IMR-90 (cell line): ENCODE measurements around the gene TNS3. TPM values are rescaled to one million over a fixed set of nuclear protein-coding genes. Genes with fewer than 3 reads are reported as not detected.

ENCODE experiments used
- ATAC-seq: fragments of 200-7000 bp; cut with Tn5 transposase; 2 replicates; pipeline ENCODE4 v1.9.1; 2020; ENCODE audit warnings: low read depth, mild to moderate bottlenecking, moderate library complexity
- BruUV-seq: library from RNA; stranded (reverse); fragments of 400-500 nt; replicated peaks from 2 replicates; lab custom pipeline; 2021; lab: Mats Ljungman, UMichigan
- CTCF ChIA-PET: fragments of 300-600 bp; formaldehyde crosslinking; extraction: SDS; loops from one replicate; lab custom pipeline; 2021; ENCODE audit warnings: antibody characterized with exemption; lab: Yijun Ruan, JAX
- POLR2A ChIA-PET: fragments of 300-600 bp; sonication (Branson Sonifier 250); formaldehyde crosslinking; loops from one replicate; lab custom pipeline; 2022; ENCODE audit warnings: antibody characterized with exemption; ENCODE audit not compliant: unreplicated experiment; lab: Charles Lee
- DNase-seq: peaks from one replicate; pipeline ENCODE4 v3.0.0; 2013
- H2AFZ ChIP-seq: replicated peaks from 2 replicates; pipeline ENCODE3; 2013; ENCODE audit warnings: low read length, mild to moderate bottlenecking; ENCODE audit not compliant: poor library complexity
- H2AK5ac ChIP-seq: 2 replicates; pipeline ENCODE4 v1.6.1; 2013; ENCODE audit warnings: low read depth, low read length, inconsistent platforms
- H2AK9ac ChIP-seq: replicated peaks from 2 replicates; pipeline ENCODE3; 2013; ENCODE audit warnings: mild to moderate bottlenecking, low read depth, low read length, moderate library complexity; ENCODE audit not compliant: poor library complexity
- H2BK120ac ChIP-seq: 2 replicates; pipeline ENCODE4 v1.6.1; 2013; ENCODE audit warnings: low read depth, low read length, inconsistent platforms
- H2BK15ac ChIP-seq: 3 replicates; pipeline ENCODE4 v1.6.1; 2013; ENCODE audit warnings: low read depth, low read length, inconsistent platforms
- H2BK20ac ChIP-seq: 2 replicates; pipeline ENCODE4 v1.6.1; 2013; ENCODE audit warnings: low read depth, mild to moderate bottlenecking, inconsistent platforms, low read length, moderate library complexity
- H2BK5ac ChIP-seq: 2 replicates; pipeline ENCODE4 v1.6.1; 2013; ENCODE audit warnings: mild to moderate bottlenecking, low read depth, low read length, inconsistent platforms; ENCODE audit not compliant: poor library complexity, severe bottlenecking
- H3K14ac ChIP-seq: replicated peaks from 2 replicates; pipeline ENCODE4 v1.6.1; 2013; ENCODE audit warnings: low read depth, low read length, inconsistent platforms
- H3K18ac ChIP-seq: 2 replicates; pipeline ENCODE4 v1.6.1; 2013; ENCODE audit warnings: low read depth, low read length, control low read depth
- H3K23ac ChIP-seq: 2 replicates; pipeline ENCODE4 v1.6.1; 2013; ENCODE audit warnings: low read depth, low read length, inconsistent platforms
- H3K27ac ChIP-seq: 2 replicates; pipeline ENCODE4 v1.5.1; 2013; ENCODE audit warnings: mild to moderate bottlenecking, control low read depth, low read length; ENCODE audit not compliant: insufficient read depth
- H3K27me3 ChIP-seq: 2 replicates; pipeline ENCODE4 v1.6.1; 2013; ENCODE audit warnings: low read length; ENCODE audit not compliant: control insufficient read depth, insufficient read depth
- H3K36me3 ChIP-seq: 2 replicates; pipeline ENCODE4 v1.6.1; 2013; ENCODE audit warnings: low read length, mixed read lengths; ENCODE audit not compliant: control insufficient read depth, insufficient read depth
- H3K4ac ChIP-seq: 2 replicates; pipeline ENCODE4 v1.6.1; 2013; ENCODE audit warnings: low read depth, low read length, inconsistent platforms
- H3K4me1 ChIP-seq: 2 replicates; pipeline ENCODE4 v1.6.1; 2013; ENCODE audit warnings: low read length, mixed read lengths; ENCODE audit not compliant: control insufficient read depth, insufficient read depth
- H3K4me2 ChIP-seq: 2 replicates; pipeline ENCODE4 v1.6.1; 2013; ENCODE audit warnings: low read depth, mild to moderate bottlenecking, control low read depth, low read length, moderate library complexity
- H3K4me3 ChIP-seq: 2 replicates; pipeline ENCODE4 v1.5.1; 2013; ENCODE audit warnings: low read depth, mild to moderate bottlenecking, control low read depth, low read length, moderate library complexity; ENCODE audit not compliant: insufficient read depth
- H3K56ac ChIP-seq: 2 replicates; pipeline ENCODE4 v1.6.1; 2013; ENCODE audit warnings: low read length, inconsistent platforms; ENCODE audit not compliant: insufficient read depth; ENCODE audit errors: extremely low read depth
- H3K79me1 ChIP-seq, 2 experiments: 2 replicates each; pipeline ENCODE4 v1.6.1; 2013; ENCODE audit warnings: low read length in 2 of 2, inconsistent platforms in 1 of 2, low read depth in 1 of 2
- H3K9ac ChIP-seq: 2 replicates; pipeline ENCODE4 v1.6.1; 2013; ENCODE audit warnings: low read depth, low read length, control low read depth
- H3K9me1 ChIP-seq: 2 replicates; pipeline ENCODE4 v1.6.1; 2013; ENCODE audit warnings: low read length, inconsistent platforms; ENCODE audit not compliant: insufficient read depth
- H3K9me3 ChIP-seq: 2 replicates; pipeline ENCODE4 v1.6.1; 2013; ENCODE audit warnings: low read length; ENCODE audit not compliant: control insufficient read depth, insufficient read depth
- H4K20me1 ChIP-seq: 2 replicates; pipeline ENCODE4 v1.6.1; 2013; ENCODE audit warnings: low read length, inconsistent platforms; ENCODE audit not compliant: insufficient read depth
- H4K5ac ChIP-seq: 2 replicates; pipeline ENCODE4 v1.6.1; 2013; ENCODE audit warnings: mild to moderate bottlenecking, low read depth, low read length, control low read depth
- H4K8ac ChIP-seq, 2 experiments: 2 replicates each; pipeline ENCODE4 v1.6.1; 2013; ENCODE audit warnings: low read depth in 2 of 2, low read length in 2 of 2, control low read depth in 1 of 2, inconsistent platforms in 1 of 2
- H4K91ac ChIP-seq: 2 replicates; pipeline ENCODE4 v1.6.1; 2013; ENCODE audit warnings: low read depth, low read length, inconsistent platforms; ENCODE audit not compliant: insufficient read depth
- BHLHE40 ChIP-seq: fragments of 150-350 bp; IDR thresholded peaks from 2 replicates; pipeline ENCODE4 v1.6.1; 2016; ENCODE audit warnings: mild to moderate bottlenecking, low read depth, low read length
- CHD1 ChIP-seq: IDR thresholded peaks from 2 replicates; pipeline ENCODE4 v1.6.1; 2012; ENCODE audit warnings: low read depth, low read length, improper control_type of control experiment
- NFE2L2 ChIP-seq: fragments of 150-350 bp; IDR thresholded peaks from 2 replicates; pipeline ENCODE4 v1.6.1; 2016; ENCODE audit warnings: low read depth, mild to moderate bottlenecking, low read length
- POLR2A ChIP-seq: IDR thresholded peaks from 2 replicates; pipeline ENCODE4 v1.6.1; 2012; ENCODE audit warnings: mild to moderate bottlenecking, low read depth, low read length
- RCOR1 ChIP-seq: IDR thresholded peaks from 2 replicates; pipeline ENCODE4 v1.6.1; 2012; ENCODE audit warnings: mild to moderate bottlenecking, low read length, improper control_type of control experiment; ENCODE audit not compliant: insufficient replicate concordance
- SMC3 ChIP-seq: fragments of 150-350 bp; IDR thresholded peaks from 2 replicates; pipeline ENCODE4 v1.6.1; 2016; ENCODE audit warnings: low read depth, mild to moderate bottlenecking, antibody characterized with exemption, low read length, moderate library complexity
- WGBS, 2 experiments: methylation state at CpG; one replicate each; pipeline versions ENCODE4 v1.1.5 to v1.1.7; 2013; ENCODE audit warnings: missing lambda C conversion rate in 2 of 2; ENCODE audit not compliant: insufficient read length in 1 of 2; ENCODE audit errors: extremely low coverage in 2 of 2; 5-methylcytosine and 5-hydroxymethylcytosine counted together
- dilution Hi-C: fragments of 300-500 bp; cut with HindIII; formaldehyde crosslinking; loops from one replicate; pipeline ENCODE4 v1.14.3; 2018; ENCODE audit warnings: low sequenced_read_pairs; ENCODE audit not compliant: unreplicated experiment
- in situ Hi-C: fragments of 300-500 bp; cut with MboI; formaldehyde crosslinking; loops from 3 replicates; pipeline ENCODE4 v1.14.3; 2019; ENCODE audit warnings: low sequenced_read_pairs, inconsistent platforms, mixed read lengths
- intact Hi-C: fragments of 100-400 bp; cut with micrococcal nuclease; formaldehyde crosslinking; loops from 2 replicates; pipeline ENCODE4 v1.10.0; 2022
- polyA plus RNA-seq, 3 experiments: library from polyadenylated mRNA; depleted of rRNA; stranded (reverse); fragments of >200 nt; gene quantifications; 2 replicates each; pipeline ENCODE4 v1.2.3, GENCODE V29; 2012; ENCODE audit warnings: low replicate concordance in 1 of 3
- total RNA-seq: library from RNA; depleted of rRNA; stranded (reverse); fragments of >200 nt; gene quantifications from 2 replicates; pipeline ENCODE4 v1.2.3, GENCODE V29; 2012

The TNS3 gene
- total and polyA plus RNA-seq, 2 of the 4 experiments (the other 2 are of a cell fraction), result 64.3 to 79.2 TPM

DNA sequence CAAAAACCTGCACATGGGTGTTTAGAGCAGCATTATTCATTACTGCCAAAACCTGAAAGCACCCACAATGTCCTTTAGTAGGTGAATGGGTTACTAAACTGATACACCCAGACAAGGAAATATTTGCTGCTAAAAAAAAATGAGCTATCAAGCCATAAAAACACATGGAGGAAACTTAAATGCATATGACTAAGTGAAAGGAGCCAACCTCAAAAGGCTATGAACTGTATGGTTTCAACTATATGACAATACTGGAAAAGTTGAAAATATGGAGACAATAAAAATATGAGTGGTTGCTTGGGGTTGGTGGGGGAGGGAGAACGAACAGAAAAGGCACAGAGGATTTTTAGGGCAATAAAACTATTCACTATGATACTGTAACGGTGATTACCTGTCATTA is 291.0 kb downstream of the TNS3 start:
- Histone ChIP-seq H3K56ac (no peak overlapping the region), H3K9me3 (no peaks in the 10 kb centered on the region), H2BK15ac (peak overlapping the region; percentile 89; the same call in 2 of the 3 replicates), H2BK5ac (peak overlapping the region; percentile 87), H4K5ac (no peak overlapping the region), H3K27ac (peak overlapping the region; percentile 42; the same call in 1 of the 2 replicates), H2AK5ac (peak overlapping the region; percentile 95), H2AK9ac (peak overlapping the region; percentile 47), H3K9me1 (peaks cover 29% of the 10 kb centered on the region), H3K79me1 (peaks cover 18 to 57% of the 10 kb centered on the region in 2 experiments), H2AFZ (no peak overlapping the region), H2BK20ac (peak overlapping the region; percentile 95), H4K8ac (peak overlapping the region in 1 of 2 experiments; percentile 85; a peak in 2 of 4 replicates), H3K4me3 (no peak overlapping the region), H3K4me1 (peaks cover 23% of the 10 kb centered on the region), H2BK120ac (peak overlapping the region; percentile 90), H3K18ac (peak overlapping the region; percentile 62; the same call in 1 of the 2 replicates), H3K4ac (peak overlapping the region; percentile 90), H3K9ac (no peak overlapping the region), H3K36me3 (peaks cover 41% of the 10 kb centered on the region), H3K27me3 (no peaks in the 10 kb centered on the region), H3K23ac (peak overlapping the region; percentile 79), H4K20me1 (peaks cover 14% of the 10 kb centered on the region), H3K14ac (peak overlapping the region; percentile 95), H4K91ac (peak overlapping the region; percentile 47), H3K4me2 (no peak overlapping the region)
- dilution Hi-C loops (no loop called here), intact Hi-C loops (no loop called here), in situ Hi-C loops (no loop called here)
- DNase-seq (no peak), ATAC-seq (no peak)
- no CpG with 5 or more reads among the region's 2 CpGs for WGBS, 2 experiments
- BruUV-seq, result no TSS peak
- ChIA-PET CTCF (no interaction called here), POLR2A (no interaction called here)
- TF ChIP-seq RCOR1 (no peak), BHLHE40 (no peak), POLR2A (no peak), NFE2L2 (no peak), SMC3 (no peak), CHD1 (no peak)
